Measurements from ENCODE around the gene MCUB.

- peak; percentile 53 for TF ChIP-seq CTCF (conservative IDR thresholded peaks at IDR 0.05; ENCODE audit: low read length)
- no peak for TF ChIP-seq EZH2phosphoT487 (IDR thresholded peaks at IDR 0.05; ENCODE audit: borderline replicate concordance)
These were observed 116.8 kb downstream of the MCUB start for GRCh38 chr4:109676886-109677285.

Measured in Loucy (cell line).